ENCODE data around the gene FBXL15. TPM values are rescaled to one million over a fixed set of nuclear protein-coding genes. Genes with fewer than 3 reads are reported as not detected.

FBXL15 gene
- total RNA-seq, 1 donor from 2014 or later: 15.7 TPM

DNA sequence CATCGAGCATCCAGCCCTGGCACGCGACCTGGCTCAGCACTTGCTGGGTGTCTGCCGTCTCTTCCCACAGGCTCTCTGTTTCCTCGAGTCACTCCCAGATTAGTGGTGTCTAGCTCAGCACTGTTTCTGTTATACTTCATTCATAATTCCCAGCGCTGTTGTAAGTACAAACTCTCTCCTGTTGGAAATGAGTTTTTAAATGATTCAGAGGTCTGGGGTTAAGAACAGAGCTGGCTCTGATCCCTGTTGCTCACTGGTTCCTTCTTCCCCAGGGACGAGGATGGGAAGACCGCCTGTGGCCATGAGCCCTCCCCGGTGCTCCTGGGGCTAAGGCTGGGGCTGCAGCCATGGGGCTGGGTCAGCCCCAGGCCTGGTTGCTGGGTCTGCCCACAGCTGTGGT is 48.0 kb downstream of the FBXL15 start:
- no peaks in the 10 kb centered on the region for H3K36me3 Mint-ChIP-seq (ENCODE audit: low read depth)
- no peaks in the 10 kb centered on the region for H3K4me1 Mint-ChIP-seq
- DNase-seq (no peak), ATAC-seq (ENCODE audit: low read depth) (no peak)
- H3K4me3 Mint-ChIP-seq: no peak overlapping the region
- H3K27me3 Mint-ChIP-seq: no peaks in the 10 kb centered on the region
- intact Hi-C loops (cut with micrococcal nuclease): no loop called here
- no peaks in the 10 kb centered on the region for H3K9me3 Mint-ChIP-seq
- ChIA-PET CTCF (no interaction called here), POLR2A (no interaction called here)
- TF ChIP-seq, protein P1, sequence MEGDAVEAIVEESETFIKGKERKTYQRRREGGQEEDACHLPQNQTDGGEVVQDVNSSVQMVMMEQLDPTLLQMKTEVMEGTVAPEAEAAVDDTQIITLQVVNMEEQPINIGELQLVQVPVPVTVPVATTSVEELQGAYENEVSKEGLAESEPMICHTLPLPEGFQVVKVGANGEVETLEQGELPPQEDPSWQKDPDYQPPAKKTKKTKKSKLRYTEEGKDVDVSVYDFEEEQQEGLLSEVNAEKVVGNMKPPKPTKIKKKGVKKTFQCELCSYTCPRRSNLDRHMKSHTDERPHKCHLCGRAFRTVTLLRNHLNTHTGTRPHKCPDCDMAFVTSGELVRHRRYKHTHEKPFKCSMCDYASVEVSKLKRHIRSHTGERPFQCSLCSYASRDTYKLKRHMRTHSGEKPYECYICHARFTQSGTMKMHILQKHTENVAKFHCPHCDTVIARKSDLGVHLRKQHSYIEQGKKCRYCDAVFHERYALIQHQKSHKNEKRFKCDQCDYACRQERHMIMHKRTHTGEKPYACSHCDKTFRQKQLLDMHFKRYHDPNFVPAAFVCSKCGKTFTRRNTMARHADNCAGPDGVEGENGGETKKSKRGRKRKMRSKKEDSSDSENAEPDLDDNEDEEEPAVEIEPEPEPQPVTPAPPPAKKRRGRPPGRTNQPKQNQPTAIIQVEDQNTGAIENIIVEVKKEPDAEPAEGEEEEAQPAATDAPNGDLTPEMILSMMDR (IDR thresholded peaks at IDR 0.05): no peak
- H3K27ac Mint-ChIP-seq: no peak overlapping the region

DNA sequence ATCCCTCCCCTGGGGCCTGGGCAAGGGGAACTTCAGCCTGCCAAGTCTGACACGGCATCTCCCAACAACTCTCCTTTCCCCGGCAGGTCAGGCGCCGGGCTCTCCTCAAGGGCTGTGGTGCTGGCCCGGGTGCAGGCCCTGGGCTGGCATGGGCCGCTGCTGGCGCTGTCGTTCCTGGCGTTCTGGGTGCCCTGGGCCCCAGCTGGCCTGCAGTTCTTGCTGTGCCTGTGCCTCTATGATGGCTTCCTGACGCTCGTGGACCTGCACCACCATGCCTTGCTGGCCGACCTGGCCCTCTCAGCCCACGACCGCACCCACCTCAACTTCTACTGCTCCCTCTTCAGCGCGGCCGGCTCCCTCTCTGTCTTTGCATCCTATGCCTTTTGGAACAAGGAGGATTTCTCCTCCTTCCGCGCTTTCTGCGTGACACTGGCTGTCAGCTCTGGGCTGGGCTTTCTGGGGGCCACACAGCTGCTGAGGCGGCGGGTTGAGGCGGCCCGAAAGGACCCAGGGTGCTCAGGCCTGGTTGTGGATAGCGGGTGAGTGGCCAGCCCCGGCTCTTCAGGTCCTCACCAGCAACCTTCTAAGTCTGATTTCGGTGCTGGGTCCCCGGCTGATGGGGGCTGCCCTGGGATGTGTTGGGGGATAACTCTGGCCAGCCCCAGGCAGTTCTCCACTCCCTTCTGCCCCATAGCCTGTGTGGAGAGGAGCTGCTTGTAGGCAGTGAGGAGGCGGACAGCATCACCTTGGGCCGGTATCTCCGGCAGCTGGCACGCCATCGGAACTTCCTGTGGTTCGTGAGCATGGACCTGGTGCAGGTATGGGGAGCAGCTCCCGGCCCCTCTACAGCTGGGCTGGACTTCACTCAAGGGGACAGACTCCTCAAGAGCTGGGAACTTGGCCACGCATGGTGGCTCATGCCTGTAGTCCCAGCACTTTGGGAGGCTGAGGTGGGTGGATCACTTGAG is 50.2 kb downstream of the FBXL15 start:
- no peak for ATAC-seq (ENCODE audit: low read depth)
- TF ChIP-seq, protein P1 (IDR thresholded peaks at IDR 0.05): no peak
- Mint-ChIP-seq H3K9me3 (no peaks in the 10 kb centered on the region), H3K36me3 (ENCODE audit: low read depth) (no peaks in the 10 kb centered on the region), H3K27me3 (no peaks in the 10 kb centered on the region), H3K4me1 (no peaks in the 10 kb centered on the region), H3K4me3 (no peak overlapping the region), H3K27ac (no peak overlapping the region)
- CTCF ChIA-PET: interaction anchor here (2.2 kb wide), 1 partner anchor 9 kb away, joined by 6 read pairs; no protein-coding TSS in a partner anchor
- POLR2A ChIA-PET: no interaction called here
- intact Hi-C loops (cut with micrococcal nuclease): no loop called here
- DNase-seq: no peak

Other genes with a start within 250 kb of the FBXL15 start
- gene ELOVL3, start 194.5 kb upstream of the FBXL15 start, total RNA-seq: not detected in 2 replicates
- gene PITX3, start 179.3 kb upstream of the FBXL15 start, total RNA-seq: not detected in 2 replicates
- gene GBF1, start 175.3 kb upstream of the FBXL15 start, total RNA-seq: 40.8 and 44.3 TPM in 2 replicates
- 550 and 622 TPM in 2 replicates for gene NFKB2, start 25.1 kb upstream of the FBXL15 start, total RNA-seq
- gene PSD, start 2.1 kb upstream of the FBXL15 start, total RNA-seq: 1.4 and 1.5 TPM in 2 replicates
- gene CUEDC2, start 11.7 kb downstream of the FBXL15 start, total RNA-seq: 43.7 and 46.0 TPM in 2 replicates
- gene C10orf95, start 30.7 kb downstream of the FBXL15 start, total RNA-seq: 0.35 and 0.51 TPM in 2 replicates
- gene ACTR1A, start 81.9 kb downstream of the FBXL15 start, total RNA-seq: 55.1 and 71.9 TPM in 2 replicates
- gene SUFU, start 83.1 kb downstream of the FBXL15 start, total RNA-seq: 5.7 and 7.4 TPM in 2 replicates
- 48.2 and 52.5 TPM in 2 replicates for gene TRIM8, start 223.6 kb downstream of the FBXL15 start, total RNA-seq